Measurements from ENCODE around the gene RNASE1.

Gene RNASE1

GRCh38 chr14:20791187-20791586 is 11.5 kb downstream of the RNASE1 start:
- Histone ChIP-seq H3K27ac (ENCODE audit: low read depth, low read length) (no peak overlapping the region), H3F3A (ENCODE audit: insufficient read depth) (no peaks in the 10 kb centered on the region), H3K9ac (ENCODE audit: low read length) (no peak overlapping the region), H3K4me2 (ENCODE audit: low read depth, low read length, poor library complexity, severe bottlenecking) (no peak overlapping the region), H3K9me2 (replicated peaks; ENCODE audit: insufficient read depth, low read length) (no peaks in the 10 kb centered on the region), H3K9me3 (ENCODE audit: insufficient read depth, low read length) (no peaks in the 10 kb centered on the region), H2AFZ (ENCODE audit: low read depth, low read length, severe bottlenecking) (no peak overlapping the region), H3K36me3 (ENCODE audit: low read length) (no peaks in the 10 kb centered on the region), H4K20me1 (ENCODE audit: low read depth, low read length) (no peaks in the 10 kb centered on the region), H3K4me3 (ENCODE audit: insufficient read depth, low read length, poor library complexity, severe bottlenecking) (no peak overlapping the region), H3K79me2 (ENCODE audit: insufficient read depth, low read length) (no peaks in the 10 kb centered on the region), H3K27me3 (ENCODE audit: low read length) (no peaks in the 10 kb centered on the region)
- no peak for TF ChIP-seq CTCF (IDR thresholded peaks at IDR 0.05; ENCODE audit: insufficient read depth, low read length, poor library complexity, severe bottlenecking)
- TF ChIP-seq EZH2phosphoT487 (conservative IDR thresholded peaks at IDR 0.05; ENCODE audit: low read length) = no peak

DNA sequence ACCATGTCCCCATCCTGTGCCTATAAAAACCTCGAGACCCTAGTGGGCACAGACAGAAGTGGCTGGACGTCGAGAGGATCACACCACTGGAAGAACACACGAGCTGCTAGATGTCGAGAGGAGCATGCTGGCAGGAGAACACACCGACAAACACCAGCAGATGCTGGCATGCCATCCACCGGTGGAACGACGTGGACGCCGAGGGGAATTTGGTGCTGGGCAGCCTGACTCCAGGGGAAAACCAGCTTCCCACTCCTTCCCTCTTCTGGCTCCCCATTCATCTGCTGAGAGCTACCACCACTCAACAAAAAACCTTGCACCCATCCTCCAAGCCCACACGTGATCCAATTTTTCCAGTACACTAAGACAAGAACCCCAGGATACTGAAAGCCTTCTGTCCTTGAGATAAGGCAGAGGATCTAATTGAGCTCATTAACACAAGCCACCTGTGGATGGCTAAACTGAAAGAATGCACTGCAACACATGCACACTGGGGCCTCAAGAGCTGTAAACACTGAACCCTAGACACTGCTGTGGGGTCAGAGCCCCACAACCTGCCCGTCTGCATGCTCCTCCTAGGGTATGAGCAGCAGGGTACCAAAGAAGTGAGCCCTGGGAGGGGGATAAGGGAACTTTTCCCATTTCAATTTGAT is 12.1 kb downstream of the RNASE1 start:
- no peak overlapping the region for H2AFZ ChIP-seq (ENCODE audit: low read depth, low read length, severe bottlenecking)
- no peaks in the 10 kb centered on the region for H3K36me3 ChIP-seq (ENCODE audit: low read length)
- TF ChIP-seq CTCF (IDR thresholded peaks at IDR 0.05; ENCODE audit: insufficient read depth, low read length, poor library complexity, severe bottlenecking) = no peak
- no peak for TF ChIP-seq EZH2phosphoT487 (conservative IDR thresholded peaks at IDR 0.05; ENCODE audit: low read length)
- no peaks in the 10 kb centered on the region for H4K20me1 ChIP-seq (ENCODE audit: low read depth, low read length)
- H3K79me2 ChIP-seq (ENCODE audit: insufficient read depth, low read length) = no peaks in the 10 kb centered on the region
- no peaks in the 10 kb centered on the region for H3K27me3 ChIP-seq (ENCODE audit: low read length)
- H3K4me3 ChIP-seq (ENCODE audit: insufficient read depth, low read length, poor library complexity, severe bottlenecking) = no peak overlapping the region
- H3K4me2 ChIP-seq (ENCODE audit: low read depth, low read length, poor library complexity, severe bottlenecking) = no peak overlapping the region
- no peak overlapping the region for H3K27ac ChIP-seq (ENCODE audit: low read depth, low read length)
- H3K9me2 ChIP-seq (replicated peaks; ENCODE audit: insufficient read depth, low read length) = no peaks in the 10 kb centered on the region
- H3K9me3 ChIP-seq (ENCODE audit: insufficient read depth, low read length) = no peaks in the 10 kb centered on the region
- H3F3A ChIP-seq (ENCODE audit: insufficient read depth) = no peaks in the 10 kb centered on the region
- no peak overlapping the region for H3K9ac ChIP-seq (ENCODE audit: low read length)

GRCh38 chr14:20789230-20789813 is 13.3 kb downstream of the RNASE1 start:
- TF ChIP-seq EZH2phosphoT487 (conservative IDR thresholded peaks at IDR 0.05; ENCODE audit: low read length) = no peak
- TF ChIP-seq CTCF (IDR thresholded peaks at IDR 0.05; ENCODE audit: insufficient read depth, low read length, poor library complexity, severe bottlenecking) = no peak
- Histone ChIP-seq H3K9me2 (replicated peaks; ENCODE audit: insufficient read depth, low read length) (no peaks in the 10 kb centered on the region), H3F3A (ENCODE audit: insufficient read depth) (no peaks in the 10 kb centered on the region), H3K27ac (ENCODE audit: low read depth, low read length) (no peak overlapping the region), H3K9ac (ENCODE audit: low read length) (no peak overlapping the region), H3K79me2 (ENCODE audit: insufficient read depth, low read length) (no peaks in the 10 kb centered on the region), H3K4me2 (ENCODE audit: low read depth, low read length, poor library complexity, severe bottlenecking) (no peak overlapping the region), H3K27me3 (ENCODE audit: low read length) (no peaks in the 10 kb centered on the region), H3K4me3 (ENCODE audit: insufficient read depth, low read length, poor library complexity, severe bottlenecking) (no peak overlapping the region), H3K9me3 (ENCODE audit: insufficient read depth, low read length) (no peaks in the 10 kb centered on the region), H4K20me1 (ENCODE audit: low read depth, low read length) (no peaks in the 10 kb centered on the region), H2AFZ (ENCODE audit: low read depth, low read length, severe bottlenecking) (no peak overlapping the region), H3K36me3 (ENCODE audit: low read length) (no peaks in the 10 kb centered on the region)
